GM11168 (cell line): Measurements from ENCODE around the gene AGMO.

Experiments
- in situ Hi-C: fragments of 300-500 bp; cut with MboI; formaldehyde crosslinking; loops from one replicate; pipeline ENCODE4 v1.12.0; 2022; ENCODE audit warnings: low sequenced_read_pairs; ENCODE audit not compliant: unreplicated experiment

AGMO gene

DNA sequence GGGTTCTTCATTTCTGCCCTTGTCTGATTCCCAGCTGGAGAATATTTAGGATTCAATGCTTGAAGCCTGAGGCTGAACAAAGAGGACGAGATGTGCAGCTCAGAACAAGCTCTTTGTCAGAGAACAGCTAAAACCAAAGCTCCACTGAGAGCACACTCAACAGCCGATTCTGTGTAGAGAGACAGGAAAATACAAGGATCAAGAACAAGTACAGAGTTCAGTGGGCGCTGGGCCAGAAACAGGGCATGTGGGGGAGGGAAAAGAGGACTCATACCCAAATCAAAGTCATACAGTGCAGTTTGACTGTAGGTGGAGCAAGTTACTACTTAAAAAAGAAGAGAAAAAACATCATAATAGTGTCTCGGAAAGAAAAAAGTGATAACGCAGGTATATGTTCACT is at the start of gene AGMO:
TSS of gene AGMO (minus strand) at position 181 of the 400 bp plus-strand sequence.
- in situ Hi-C loops, result no loop called here

DNA sequence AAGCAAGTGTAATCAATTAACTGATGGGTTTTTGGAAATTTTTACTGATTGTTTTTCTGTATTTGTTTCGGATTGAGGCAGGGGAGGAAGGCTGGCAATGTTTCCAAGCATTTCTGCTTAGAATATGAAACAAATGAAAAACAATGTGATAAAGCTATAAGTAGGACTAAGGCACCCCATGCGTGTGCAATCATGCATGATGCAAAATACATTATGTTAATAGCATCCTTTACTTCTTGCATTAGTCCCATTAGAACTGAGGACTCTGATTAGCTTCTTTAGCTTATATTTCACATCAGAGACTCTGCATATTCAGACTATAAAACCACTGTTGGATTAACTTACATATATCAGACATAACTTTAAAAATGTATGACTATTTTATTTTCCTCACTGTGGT is 48.7 kb upstream of the AGMO start:
- in situ Hi-C loops, result no loop called here

DNA sequence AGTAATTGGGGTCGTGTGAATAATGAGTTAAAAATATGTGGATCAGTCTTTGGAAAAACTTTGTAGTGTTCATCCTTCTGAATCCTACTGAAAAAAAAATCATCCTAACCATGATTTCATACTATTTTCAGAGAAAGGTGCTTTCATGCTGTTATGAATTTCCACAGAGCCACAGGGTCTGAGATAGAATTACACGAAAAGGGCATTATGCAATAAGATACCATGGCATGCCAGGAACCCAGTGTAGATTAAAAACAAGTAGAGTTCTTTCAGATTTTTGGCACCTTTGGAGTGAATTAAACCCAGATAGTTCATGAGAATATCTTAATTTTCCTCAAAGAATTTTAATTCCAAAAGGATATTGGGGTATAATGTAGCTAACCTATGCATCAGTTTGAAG is 47.5 kb upstream of the AGMO start:
- in situ Hi-C loops, result no loop called here

GRCh38 chr7:15607529-15608210 is 45.9 kb upstream of the AGMO start:
- in situ Hi-C loops, result no loop called here

DNA sequence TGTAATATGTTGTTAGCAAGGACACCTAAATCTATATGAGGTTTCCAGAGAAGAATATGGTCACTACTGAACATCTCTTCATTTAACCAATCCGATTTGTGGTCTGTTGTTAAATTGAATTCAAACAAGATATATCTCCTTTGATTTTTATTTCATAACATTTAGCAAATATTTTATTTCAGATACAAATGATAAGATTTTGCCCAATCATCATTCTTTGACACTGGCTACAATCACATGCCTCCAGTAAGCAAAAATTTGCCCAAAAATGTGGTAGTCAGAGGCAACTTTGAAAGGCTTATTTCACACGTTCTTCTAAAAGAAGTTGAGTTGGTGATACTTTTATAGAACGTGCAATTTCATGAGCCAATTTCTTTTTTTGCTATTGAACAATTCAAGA is 44.7 kb upstream of the AGMO start:
- in situ Hi-C loops, result no loop called here

DNA sequence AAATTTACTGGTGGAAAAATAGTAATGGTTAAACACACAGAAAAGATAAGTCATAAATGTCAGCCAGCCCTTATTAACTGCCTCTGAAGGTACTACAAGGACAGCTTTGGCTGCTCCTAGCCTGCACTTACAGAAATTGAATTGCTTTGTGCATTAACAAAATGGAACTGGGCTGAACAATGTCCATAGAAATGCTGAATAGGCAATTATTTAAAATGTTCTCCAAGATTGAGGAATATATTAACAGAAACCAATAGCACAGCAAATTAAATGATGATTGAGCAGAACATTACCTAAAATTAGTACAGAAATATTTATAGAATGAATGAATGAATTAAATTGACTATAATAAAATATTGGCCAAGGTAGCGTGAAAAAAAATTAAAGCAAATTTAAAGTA is 42.4 kb upstream of the AGMO start:
- in situ Hi-C loops, result no loop called here

DNA sequence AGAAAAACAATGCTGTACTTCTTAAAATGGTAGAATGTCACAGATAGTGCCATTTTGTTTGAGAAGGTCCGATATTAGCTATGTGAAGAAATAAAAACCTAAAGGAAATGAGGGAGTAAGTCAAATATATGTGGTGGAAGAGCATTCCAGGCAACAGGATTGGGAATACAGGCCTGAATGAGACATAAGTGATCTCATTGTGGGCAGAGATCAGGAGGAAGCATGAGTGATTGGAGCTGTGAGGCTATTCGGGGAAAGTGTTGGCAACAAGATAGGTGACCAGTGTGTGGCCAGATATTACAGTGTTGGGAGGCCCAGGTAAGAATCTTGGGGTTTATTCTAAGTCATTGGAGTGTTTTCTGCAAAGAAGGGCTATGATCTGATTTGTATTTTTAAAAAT is 41.3 kb upstream of the AGMO start:
- in situ Hi-C loops, result no loop called here

DNA sequence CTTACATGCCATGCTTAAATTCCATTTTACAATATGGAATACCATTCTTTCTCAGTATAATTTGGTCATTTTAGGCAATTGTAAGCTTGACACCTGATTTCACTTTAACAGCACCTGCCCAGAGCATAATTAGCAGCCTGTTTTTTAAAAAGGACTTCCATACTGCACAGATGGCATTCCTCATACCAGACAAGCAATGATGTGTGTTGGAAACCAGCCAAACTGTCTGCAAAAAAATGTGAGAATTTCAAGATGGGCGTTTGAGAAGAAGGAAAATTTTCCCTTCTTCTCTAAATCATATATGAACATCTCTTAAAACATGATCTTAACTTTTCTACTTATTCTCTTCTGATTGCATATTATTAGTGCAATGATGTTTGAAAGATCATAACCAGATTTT is 40.4 kb upstream of the AGMO start:
- in situ Hi-C loops, result no loop called here

GRCh38 chr7:15601175-15601574 is 39.4 kb upstream of the AGMO start:
- in situ Hi-C loops, result no loop called here

DNA sequence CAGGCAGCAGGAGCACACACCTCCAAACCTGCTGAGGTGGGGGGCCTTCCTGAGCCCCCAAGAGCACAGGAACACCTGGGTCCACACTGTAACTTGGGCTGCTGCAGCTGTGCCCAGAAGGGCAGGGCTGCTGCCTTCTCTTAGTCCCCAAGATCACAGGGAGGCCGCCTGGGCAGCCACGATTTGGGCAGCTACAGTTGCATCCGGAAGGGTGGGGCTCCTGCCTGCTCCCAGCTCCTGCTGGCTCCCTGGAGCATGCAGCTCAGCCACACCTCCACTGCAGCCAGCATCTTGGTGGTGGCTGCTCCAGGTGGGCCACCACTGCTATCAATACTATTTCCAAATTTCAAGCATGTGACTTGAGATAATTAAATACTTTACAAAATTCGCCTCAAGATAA is 38.5 kb upstream of the AGMO start:
- in situ Hi-C loops, result no loop called here

GRCh38 chr7:15594461-15594860 is 32.6 kb upstream of the AGMO start:
- in situ Hi-C loops, result no loop called here

DNA sequence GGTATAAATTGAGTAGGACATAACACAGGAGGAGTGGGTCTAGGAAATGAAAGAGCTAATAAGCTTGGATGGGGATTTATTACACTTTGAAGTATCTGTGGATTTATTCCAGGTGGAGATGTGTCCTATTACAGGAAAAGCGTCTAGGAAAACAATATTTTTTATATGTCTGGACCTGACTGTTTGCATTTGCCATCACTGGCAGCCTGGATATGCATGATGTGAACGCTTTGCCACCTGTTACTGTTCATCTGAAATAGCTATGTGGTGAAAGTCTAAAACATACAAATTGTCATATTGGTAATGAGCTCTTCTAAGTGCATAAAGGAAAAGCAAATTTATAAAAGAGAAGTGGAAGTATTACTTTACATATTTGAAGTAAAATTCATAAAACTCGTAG is 31.6 kb upstream of the AGMO start:
- in situ Hi-C loops, result no loop called here

GRCh38 chr7:15586266-15586665 is 24.5 kb upstream of the AGMO start:
- in situ Hi-C loops, result no loop called here

DNA sequence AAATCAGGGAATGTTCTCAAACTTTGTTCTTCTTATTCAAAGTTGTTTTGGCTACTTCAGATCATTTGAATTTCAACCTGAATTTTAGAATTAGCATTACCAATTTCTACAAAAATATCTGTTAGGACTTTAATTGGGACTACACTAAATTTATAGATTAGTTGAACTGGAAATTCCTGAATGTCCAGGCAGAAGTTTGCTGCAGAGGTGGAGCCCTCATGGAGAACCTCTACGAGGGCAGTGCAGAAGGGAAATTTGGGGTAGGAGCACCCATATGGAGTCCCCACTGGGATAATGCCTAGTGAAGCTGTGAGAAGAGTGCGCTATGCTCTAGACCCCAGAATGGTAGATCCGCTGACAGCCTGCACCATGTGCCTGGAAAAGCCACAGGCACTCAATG is 22.8 kb upstream of the AGMO start:
- in situ Hi-C loops, result no loop called here

GRCh38 chr7:15582773-15583172 is 21.0 kb upstream of the AGMO start:
- in situ Hi-C loops, result no loop called here

DNA sequence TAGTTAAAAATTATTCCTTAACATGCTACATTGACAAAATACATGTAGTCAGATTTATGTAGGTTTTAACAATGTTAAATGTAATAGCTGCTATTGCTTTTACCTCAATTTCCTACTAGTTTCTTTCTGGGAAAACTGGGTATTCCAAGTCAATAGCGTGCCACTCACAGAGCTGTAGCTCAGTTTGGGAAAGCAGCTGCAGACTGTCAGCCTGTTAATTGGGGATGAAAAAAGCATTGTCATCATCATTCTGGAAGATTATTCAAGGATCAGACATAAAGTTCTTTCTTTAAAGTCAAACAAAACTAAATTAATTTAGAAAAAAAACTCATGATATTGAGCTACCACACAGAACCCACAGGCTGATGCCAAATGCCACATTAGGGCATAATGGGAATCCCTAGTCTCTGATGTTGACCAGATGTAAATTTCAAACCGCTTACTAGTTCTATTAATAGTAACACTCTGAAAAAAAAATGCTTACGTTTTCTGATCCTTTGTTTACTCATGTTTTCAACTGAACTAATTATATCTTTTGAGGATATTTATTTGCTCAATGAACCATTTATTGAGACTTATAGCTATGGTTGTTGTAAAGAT is 19.6 kb upstream of the AGMO start:
- in situ Hi-C loops, result no loop called here

DNA sequence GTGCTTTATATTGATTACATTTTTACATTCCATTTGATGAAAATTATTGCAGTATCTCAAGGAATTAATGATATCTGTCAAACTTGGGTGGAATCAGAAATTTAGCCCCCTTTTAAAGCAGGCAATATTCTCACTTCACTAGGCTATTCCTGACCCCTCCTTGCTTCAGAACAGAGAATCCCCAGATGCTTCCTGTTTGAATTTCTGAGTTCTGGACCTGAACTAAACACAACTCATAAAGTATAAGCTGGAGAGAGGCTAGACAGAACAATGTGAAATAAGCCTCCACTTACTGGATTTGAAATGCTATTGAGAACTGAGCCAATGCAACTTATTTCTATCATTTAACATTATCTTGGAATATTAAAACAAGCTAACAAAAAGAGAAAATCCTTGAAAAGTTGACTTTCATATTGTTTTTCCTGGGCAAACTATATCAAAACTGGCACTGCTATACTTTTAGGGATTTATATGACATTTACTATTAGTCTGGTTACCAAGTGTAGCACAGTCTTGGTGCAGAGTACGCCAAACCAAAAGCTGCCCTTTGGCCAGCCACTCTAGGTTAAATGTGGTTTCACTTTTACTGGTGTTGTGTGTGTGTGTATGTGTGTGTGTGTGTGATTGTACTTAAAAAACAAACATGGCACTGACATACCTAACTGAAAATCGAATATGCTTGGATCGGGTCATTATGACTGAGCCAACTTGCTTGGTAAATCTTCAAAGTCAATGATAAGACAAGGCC is 19.0 kb upstream of the AGMO start:
- in situ Hi-C loops, result no loop called here

GRCh38 chr7:15577600-15577999 is 15.8 kb upstream of the AGMO start:
- in situ Hi-C loops, result no loop called here

- in situ Hi-C loops, result no loop called here
Measured at GRCh38 chr7:15571301-15571878, 9.6 kb upstream of the AGMO start.

- in situ Hi-C loops, result no loop called here
Measured at GRCh38 chr7:15567652-15568051, 5.8 kb upstream of the AGMO start.

- in situ Hi-C loops, result no loop called here
Measured at GRCh38 chr7:15567036-15567435, 5.2 kb upstream of the AGMO start.
